Hepatocyte (in vitro differentiated cells): ENCODE data around the gene ADAP1.

Experiments used
- CTCF ChIP-seq: fragments of 200-600 bp; sonication (generic); IDR thresholded peaks from 2 replicates; pipeline ENCODE4 v1.5.1; 2016; ENCODE audit warnings: antibody characterized with exemption, mild to moderate bottlenecking; ENCODE audit not compliant: poor library complexity
- EZH2 ChIP-seq: fragments of 200-600 bp; sonication (generic); IDR thresholded peaks from 2 replicates; pipeline ENCODE4 v1.6.1; 2016; ENCODE audit warnings: antibody characterized with exemption, mild to moderate bottlenecking, borderline replicate concordance
- EZH2phosphoT487 ChIP-seq: fragments of 200-600 bp; sonication (generic); IDR thresholded peaks from one replicate; pipeline ENCODE4 v1.6.1; 2018; ENCODE audit warnings: antibody characterized with exemption, mild to moderate bottlenecking, low read depth, moderate library complexity; ENCODE audit not compliant: unreplicated experiment, severe bottlenecking

GRCh38 chr7:945556-946255 is 8.8 kb downstream of the ADAP1 start:
- TF ChIP-seq EZH2: no peak
- no peak for TF ChIP-seq CTCF
- TF ChIP-seq EZH2phosphoT487: no peak
